RWPE2 (cell line): ENCODE results near the gene L2HGDH.

Experiments used
- ATAC-seq: fragments of 200-7000 bp; cut with Tn5 transposase; 3 replicates; pipeline ENCODE4 v1.9.1; 2021; ENCODE audit warnings: low read depth
- DNase-seq: peaks from one replicate; pipeline ENCODE4 v3.0.0-alpha.2; 2020; ENCODE audit warnings: low spot score
- H3K27ac ChIP-seq: fragments of 450-650 bp; 2 replicates; pipeline ENCODE4 v1.5.1; 2017; ENCODE audit warnings: mild to moderate bottlenecking; ENCODE audit not compliant: poor library complexity, severe bottlenecking
- H3K27me3 ChIP-seq: fragments of 250-450 bp; sonication (Bioruptor Pico); 2 replicates; pipeline ENCODE4 v1.5.1; 2021; ENCODE audit warnings: mild to moderate bottlenecking, moderate library complexity; ENCODE audit not compliant: insufficient read depth, poor library complexity, severe bottlenecking
- H3K36me3 ChIP-seq: fragments of 250-450 bp; sonication (Bioruptor Pico); 2 replicates; pipeline ENCODE4 v1.5.1; 2020; ENCODE audit warnings: low read depth, mild to moderate bottlenecking, moderate library complexity
- H3K4me1 ChIP-seq: fragments of 250-450 bp; sonication (Bioruptor Pico); 2 replicates; pipeline ENCODE4 v1.5.1; 2021; ENCODE audit warnings: mild to moderate bottlenecking, moderate library complexity; ENCODE audit not compliant: insufficient read depth, poor library complexity, severe bottlenecking
- H3K4me3 ChIP-seq: fragments of 250-450 bp; sonication (Bioruptor Pico); 2 replicates; pipeline ENCODE4 v1.5.1; 2021; ENCODE audit warnings: mild to moderate bottlenecking, moderate library complexity; ENCODE audit not compliant: severe bottlenecking
- H3K9me3 ChIP-seq: fragments of 250-450 bp; sonication (Bioruptor Pico); 2 replicates; pipeline ENCODE4 v1.5.1; 2021; ENCODE audit warnings: mild to moderate bottlenecking, moderate library complexity; ENCODE audit not compliant: severe bottlenecking
- TF ChIP-seq, protein P1 (sequence below): fragments of 450-650 bp; IDR thresholded peaks from one replicate; pipeline ENCODE4 v1.5.1; 2017; ENCODE audit warnings: mild to moderate bottlenecking, moderate library complexity; ENCODE audit not compliant: poor library complexity, severe bottlenecking

Gene L2HGDH

DNA sequence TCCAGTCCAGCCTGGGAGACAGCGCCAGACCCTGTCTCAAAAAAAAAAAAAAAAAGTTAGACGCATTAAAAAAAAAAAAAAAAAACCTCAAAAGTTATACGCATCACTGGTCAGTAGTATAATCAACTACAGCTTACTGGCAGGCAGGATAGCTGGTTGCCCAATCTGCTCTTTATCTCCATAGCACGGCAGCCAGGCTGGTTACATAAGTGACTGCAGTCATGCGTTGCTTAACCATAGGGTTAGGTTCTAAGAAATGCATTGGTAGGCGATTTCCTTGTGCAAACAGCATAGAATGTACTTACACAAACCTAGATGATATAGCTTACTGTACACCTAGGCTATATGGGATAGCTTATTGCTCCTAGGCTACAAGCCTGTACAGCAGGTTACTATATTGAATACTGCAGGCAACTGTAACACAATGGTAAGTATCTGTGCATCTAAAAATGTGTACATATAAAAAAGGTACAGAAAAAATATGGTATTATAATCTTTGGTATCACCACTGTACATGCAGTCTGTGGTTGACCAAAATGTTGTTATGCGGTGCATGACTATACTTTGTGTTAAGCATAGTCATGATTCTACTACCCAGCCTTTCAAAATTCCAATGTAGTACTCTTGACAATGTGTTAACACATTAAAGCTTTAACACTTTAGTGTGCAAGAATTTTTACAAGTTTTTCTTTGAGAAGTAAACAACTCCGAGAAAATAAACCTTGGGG is 8.1 kb downstream of the L2HGDH start:
- no peak overlapping the region for H3K4me3 ChIP-seq
- no peaks in the 10 kb centered on the region for H3K27me3 ChIP-seq
- no peak overlapping the region for H3K27ac ChIP-seq
- DNase-seq (no peak), ATAC-seq (peak; percentile 49; the same call in 1 of the 3 replicates)
- H3K9me3 ChIP-seq, result no peaks in the 10 kb centered on the region
- TF ChIP-seq, protein P1, sequence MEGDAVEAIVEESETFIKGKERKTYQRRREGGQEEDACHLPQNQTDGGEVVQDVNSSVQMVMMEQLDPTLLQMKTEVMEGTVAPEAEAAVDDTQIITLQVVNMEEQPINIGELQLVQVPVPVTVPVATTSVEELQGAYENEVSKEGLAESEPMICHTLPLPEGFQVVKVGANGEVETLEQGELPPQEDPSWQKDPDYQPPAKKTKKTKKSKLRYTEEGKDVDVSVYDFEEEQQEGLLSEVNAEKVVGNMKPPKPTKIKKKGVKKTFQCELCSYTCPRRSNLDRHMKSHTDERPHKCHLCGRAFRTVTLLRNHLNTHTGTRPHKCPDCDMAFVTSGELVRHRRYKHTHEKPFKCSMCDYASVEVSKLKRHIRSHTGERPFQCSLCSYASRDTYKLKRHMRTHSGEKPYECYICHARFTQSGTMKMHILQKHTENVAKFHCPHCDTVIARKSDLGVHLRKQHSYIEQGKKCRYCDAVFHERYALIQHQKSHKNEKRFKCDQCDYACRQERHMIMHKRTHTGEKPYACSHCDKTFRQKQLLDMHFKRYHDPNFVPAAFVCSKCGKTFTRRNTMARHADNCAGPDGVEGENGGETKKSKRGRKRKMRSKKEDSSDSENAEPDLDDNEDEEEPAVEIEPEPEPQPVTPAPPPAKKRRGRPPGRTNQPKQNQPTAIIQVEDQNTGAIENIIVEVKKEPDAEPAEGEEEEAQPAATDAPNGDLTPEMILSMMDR, result no peak
- H3K4me1 ChIP-seq, result peaks cover 3% of the 10 kb centered on the region
- H3K36me3 ChIP-seq, result peaks cover 16% of the 10 kb centered on the region

DNA sequence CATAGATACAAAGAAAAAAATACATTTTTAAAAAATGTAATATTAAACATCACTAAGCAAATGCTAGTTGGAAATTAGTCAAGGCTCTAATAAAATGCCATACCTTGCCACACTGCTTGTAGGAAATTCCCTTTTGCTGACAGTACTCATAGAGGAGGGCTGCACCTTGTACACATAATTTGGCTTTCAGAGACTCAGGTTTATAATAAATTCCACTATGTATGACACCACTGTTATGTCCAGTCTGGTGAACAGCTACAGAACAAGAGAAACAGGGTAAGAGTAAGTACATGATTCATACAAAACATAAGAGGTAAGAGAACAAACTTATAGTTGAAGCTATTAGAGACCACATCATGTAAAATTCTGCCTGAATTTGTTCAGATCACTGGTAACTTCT is 10.1 kb downstream of the L2HGDH start:
- no peak for DNase-seq
- ATAC-seq, result 0 out of 3 replicates have a peak, but pooled peaks have one; percentile 10
- TF ChIP-seq, protein P1, result no peak
- peaks cover 16% of the 10 kb centered on the region for H3K36me3 ChIP-seq
- H3K9me3 ChIP-seq, result no peaks in the 10 kb centered on the region
- H3K4me1 ChIP-seq, result no peaks in the 10 kb centered on the region
- no peak overlapping the region for H3K4me3 ChIP-seq
- H3K27ac ChIP-seq, result no peak overlapping the region
- no peaks in the 10 kb centered on the region for H3K27me3 ChIP-seq

DNA sequence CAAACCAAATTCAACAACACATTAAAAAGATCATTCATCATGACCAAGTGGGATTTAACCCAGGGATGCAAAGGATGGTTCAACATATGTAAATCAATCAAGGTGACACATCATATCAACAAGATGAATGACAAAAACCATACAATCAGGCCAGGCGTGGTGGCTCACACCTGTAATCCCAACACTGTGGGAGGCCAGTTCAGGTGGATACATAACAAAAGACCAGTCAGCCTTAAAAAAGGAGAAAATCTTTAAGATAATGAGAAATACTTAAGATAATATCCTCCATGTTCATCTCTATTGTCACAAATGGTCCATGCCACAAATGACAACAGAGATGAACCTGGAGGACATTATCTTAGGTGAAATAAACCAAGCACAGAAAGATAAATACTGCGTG is 12.4 kb downstream of the L2HGDH start:
- Histone ChIP-seq H3K4me3 (no peak overlapping the region), H3K36me3 (peaks cover 22% of the 10 kb centered on the region), H3K9me3 (no peaks in the 10 kb centered on the region), H3K4me1 (no peaks in the 10 kb centered on the region), H3K27ac (no peak overlapping the region), H3K27me3 (no peaks in the 10 kb centered on the region)
- TF ChIP-seq, protein P1, result no peak
- ATAC-seq (no peak), DNase-seq (no peak)

DNA sequence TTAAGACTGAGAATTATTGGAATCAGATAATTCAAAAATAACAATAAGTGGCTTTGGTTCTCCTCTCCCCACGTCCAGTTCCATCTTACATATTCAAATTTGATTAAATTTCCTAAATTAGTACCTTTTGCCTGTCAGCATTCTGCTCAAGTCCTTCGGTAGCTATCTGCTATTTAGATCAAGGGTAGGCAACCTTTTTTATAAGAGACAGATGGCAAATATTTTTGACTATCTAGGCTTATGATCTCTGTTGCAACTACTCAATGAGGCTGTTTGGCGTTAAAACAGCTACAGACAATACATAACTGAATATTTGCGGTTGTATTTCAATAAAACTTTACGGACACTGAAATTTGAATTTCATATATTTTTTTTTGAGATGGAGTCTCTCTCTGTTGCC is 21.7 kb downstream of the L2HGDH start:
- Histone ChIP-seq H3K4me1 (no peaks in the 10 kb centered on the region), H3K4me3 (no peak overlapping the region)
- TF ChIP-seq, protein P1, result no peak

DNA sequence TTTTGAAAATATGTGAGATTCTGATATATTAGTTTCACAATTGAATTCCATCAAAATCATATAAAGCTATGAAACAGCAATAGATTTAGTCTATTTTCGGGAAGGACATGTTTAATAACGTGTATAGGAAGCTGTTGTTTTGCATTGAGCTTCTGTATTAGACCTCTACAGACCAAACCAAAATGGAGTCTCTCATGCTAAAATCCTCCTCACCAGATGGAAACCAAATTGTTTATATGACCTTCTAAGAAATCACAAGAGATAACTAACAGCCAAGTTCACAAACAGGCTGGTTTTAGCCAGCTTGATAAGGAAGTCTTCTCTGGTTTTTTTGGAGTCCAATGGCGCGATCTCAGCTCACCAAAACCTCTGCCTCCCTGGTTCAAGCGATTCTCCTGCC is 23.9 kb downstream of the L2HGDH start:
- TF ChIP-seq, protein P1, result no peak
- H3K4me3 ChIP-seq, result no peak overlapping the region
- H3K36me3 ChIP-seq, result peaks cover 19% of the 10 kb centered on the region
- no peak overlapping the region for H3K27ac ChIP-seq
- no peak for ATAC-seq
- H3K9me3 ChIP-seq, result no peaks in the 10 kb centered on the region
- no peaks in the 10 kb centered on the region for H3K4me1 ChIP-seq
- no peaks in the 10 kb centered on the region for H3K27me3 ChIP-seq
- DNase-seq, result no peak

More for the DNA sequence above, 21.7 kb downstream of the L2HGDH start:
- H3K9me3 ChIP-seq, result no peaks in the 10 kb centered on the region
- DNase-seq, result no peak
- peaks cover 22% of the 10 kb centered on the region for H3K36me3 ChIP-seq
- H3K27ac ChIP-seq, result no peak overlapping the region
- H3K27me3 ChIP-seq, result no peaks in the 10 kb centered on the region
- ATAC-seq, result no peak
